HG03064 (cell line): ENCODE measurements around the gene FOLR1.

Experiments
- ATAC-seq: cut with Tn5 transposase; IDR thresholded peaks from one replicate; pipeline ENCODE4 v1.9.1; 2021; ENCODE audit warnings: low read depth; ENCODE audit not compliant: unreplicated experiment

The FOLR1 gene

DNA sequence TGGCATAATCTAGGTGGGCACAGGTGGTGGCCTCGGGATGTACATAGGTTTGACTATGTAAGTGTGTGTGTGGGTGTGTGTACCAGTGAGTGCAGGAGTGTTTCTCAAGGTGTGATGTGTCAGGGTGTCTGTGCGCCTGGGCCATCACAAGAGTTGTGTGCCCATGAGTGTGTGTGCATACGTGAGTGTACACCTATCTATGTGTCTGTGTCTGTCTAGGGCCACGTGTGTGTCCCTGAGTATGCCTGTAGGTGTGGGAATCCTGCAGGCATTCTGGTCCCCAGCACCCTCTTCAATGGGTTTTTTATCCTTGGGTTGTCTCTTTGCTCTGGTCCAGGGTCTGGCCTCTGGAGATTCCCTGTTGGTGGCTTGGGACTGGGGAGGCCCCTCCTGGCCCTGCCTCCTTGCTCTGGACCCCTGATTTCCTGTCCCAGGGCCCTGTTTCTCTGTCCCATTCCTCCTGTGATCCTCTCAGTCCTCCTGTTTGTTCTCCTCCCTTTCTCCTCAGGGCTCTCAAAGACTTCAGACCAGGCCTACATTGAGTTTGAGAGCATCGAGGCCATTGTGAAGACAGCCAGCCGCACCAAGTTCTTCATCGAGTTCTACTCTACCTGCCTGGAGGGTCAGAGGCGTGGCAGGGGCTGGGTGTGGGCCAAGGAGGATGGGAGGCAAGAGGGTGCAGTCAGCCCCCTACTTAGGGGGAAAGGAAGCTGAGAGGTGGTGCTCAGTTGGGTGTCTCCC, 42.0 kb downstream of the FOLR1 start:
- no peak for ATAC-seq

DNA sequence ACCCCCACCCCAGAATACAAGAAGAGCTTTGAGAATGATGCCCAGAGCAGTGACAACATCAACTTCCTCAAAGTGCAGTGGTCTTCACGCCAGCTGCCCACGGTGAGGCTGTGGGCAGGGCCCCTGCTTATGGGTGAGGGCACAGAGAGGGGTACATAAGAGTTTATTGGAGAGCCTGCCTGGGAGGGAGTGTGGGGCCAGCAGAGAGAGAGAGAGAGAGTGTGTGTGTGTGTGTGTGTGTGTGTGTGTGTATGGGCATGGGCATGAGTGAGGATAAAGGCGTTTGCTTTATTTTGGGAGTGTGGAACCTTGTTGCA, 42.5 kb downstream of the FOLR1 start:
- ATAC-seq, result no peak

- no peak for ATAC-seq
Observed at GRCh38 chr11:72234920-72235319, 43.0 kb downstream of the FOLR1 start.

DNA sequence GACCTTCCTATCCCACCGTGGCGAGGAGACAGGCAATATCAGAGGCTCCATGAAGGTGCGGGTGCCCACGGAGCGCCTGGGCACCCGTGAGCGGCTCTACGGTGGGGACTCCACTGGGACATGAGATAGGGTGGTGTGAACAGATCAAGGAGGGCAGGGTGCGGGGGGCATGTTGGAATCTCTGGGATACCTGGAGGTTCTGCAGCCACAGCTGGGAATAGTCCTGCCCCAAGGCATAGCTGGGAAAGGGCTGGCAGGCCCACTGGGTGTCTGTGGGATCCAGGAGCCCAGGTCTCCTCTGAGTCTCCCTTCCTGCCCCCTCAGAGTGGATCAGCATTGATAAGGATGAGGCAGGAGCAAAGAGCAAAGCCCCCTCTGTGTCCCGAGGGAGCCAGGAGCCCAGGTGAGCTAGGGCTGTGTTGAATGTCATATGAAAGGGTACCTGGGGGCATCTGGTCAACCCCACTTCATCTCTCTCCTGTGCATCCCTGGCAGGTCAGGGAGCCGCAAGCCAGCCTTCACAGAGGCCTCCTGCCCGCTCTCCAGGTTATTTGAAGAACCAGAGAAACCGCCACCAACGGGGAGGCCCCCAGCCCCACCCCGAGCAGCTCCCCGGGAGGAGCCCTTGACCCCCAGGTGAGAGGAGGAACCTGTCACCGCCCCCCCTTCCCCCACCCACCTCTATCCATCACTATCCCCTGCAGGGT, 43.6 kb downstream of the FOLR1 start:
- no peak for ATAC-seq

- ATAC-seq, result no peak
Observed at GRCh38 chr11:72236083-72236697, 44.2 kb downstream of the FOLR1 start.

DNA sequence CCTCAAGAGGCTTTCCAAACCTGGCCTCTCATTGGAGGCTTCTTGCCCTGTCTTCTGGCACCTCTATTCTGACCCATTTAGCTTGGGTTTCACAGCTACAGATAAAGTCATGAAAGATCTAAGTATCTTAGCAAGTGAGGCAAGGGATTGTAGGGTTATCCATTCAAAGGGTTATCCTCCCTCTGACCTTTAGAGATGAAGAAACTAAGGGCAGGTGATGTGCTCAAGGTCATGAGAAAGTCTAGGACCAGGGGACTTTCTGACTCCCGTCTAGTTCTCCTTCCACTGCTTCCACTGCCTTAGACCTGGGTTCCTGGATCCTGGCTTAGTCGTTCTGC, 44.8 kb downstream of the FOLR1 start:
- ATAC-seq, result no peak

DNA sequence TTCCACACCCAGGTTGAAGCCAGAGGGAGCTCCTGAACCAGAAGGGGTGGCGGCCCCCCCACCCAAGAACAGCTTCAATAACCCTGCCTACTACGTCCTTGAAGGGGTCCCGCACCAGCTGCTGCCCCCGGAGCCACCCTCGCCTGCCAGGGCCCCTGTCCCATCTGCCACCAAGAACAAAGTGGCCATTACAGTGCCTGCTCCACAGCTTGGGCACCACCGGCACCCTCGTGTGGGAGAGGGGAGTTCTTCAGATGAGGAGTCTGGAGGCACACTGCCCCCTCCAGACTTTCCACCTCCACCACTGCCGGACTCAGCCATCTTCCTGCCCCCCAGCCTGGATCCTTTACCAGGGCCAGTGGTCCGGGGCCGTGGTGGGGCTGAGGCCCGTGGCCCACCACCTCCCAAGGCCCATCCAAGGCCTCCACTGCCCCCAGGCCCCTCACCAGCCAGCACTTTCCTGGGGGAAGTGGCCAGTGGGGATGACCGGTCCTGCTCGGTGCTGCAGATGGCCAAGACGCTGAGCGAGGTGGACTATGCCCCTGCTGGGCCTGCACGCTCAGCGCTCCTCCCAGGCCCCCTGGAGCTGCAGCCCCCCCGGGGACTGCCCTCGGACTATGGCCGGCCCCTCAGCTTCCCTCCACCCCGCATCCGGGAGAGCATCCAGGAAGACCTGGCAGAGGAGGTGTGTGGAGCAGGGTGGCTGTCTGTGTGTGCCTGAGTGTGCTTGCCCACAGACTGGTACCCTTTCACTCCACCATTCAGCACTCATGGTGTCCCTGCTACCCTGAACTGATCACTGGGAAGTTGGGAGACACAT, 45.4 kb downstream of the FOLR1 start:
- no peak for ATAC-seq

DNA sequence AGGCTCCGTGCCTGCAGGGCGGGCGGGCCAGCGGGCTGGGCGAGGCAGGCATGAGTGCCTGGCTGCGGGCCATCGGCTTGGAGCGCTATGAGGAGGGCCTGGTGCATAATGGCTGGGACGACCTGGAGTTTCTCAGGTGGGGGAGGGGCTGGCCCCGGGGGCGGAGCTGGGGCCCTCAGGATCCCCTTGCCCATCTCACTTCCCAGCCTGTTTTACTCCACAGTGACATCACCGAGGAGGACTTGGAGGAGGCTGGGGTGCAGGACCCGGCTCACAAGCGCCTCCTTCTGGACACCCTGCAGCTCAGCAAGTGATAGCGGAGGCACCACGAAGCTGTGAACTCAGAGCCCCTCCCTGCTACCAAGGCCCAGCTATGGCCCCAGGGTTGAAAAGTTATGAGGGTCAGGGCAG, 46.1 kb downstream of the FOLR1 start:
- ATAC-seq, result no peak

DNA sequence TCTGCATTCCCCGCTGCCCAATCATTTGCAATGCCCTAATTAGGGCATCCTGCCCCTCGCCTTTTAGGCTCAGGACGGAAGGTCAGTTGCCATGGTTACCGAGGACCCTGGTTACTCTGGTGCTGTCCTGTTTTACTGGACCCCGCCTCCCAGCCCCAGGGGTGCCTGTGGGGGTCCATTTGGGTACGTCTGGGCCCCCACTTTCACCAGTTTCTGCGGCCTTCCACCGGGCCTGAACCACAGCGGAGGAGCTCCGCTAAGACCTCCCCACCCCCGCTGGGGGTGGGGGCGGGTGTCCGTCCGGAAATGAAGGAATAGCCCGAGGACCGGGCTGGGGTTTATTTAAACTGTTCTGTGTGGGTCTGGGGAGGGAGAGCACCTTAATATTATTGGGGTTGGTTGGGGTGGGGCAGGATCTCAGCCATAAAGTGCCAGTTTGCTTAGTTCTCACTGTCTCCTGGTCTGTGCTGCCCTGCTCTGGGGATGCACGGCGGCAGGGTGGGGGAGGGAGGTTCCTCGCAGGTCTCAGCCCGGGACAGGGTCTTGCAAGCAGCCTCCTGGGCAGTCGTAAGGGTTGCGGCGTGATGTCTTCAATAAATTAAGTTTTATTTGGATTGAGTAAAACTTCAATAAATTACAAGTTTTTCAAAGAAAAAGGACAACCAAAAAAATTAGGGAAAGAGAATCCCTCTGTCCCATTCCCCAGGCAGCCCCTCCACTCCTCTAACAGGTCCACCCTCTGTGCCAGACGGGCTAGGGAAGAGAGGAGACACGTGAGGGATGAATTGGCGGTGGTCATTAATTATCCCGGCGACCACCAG, 46.8 kb downstream of the FOLR1 start:
- no peak for ATAC-seq

DNA sequence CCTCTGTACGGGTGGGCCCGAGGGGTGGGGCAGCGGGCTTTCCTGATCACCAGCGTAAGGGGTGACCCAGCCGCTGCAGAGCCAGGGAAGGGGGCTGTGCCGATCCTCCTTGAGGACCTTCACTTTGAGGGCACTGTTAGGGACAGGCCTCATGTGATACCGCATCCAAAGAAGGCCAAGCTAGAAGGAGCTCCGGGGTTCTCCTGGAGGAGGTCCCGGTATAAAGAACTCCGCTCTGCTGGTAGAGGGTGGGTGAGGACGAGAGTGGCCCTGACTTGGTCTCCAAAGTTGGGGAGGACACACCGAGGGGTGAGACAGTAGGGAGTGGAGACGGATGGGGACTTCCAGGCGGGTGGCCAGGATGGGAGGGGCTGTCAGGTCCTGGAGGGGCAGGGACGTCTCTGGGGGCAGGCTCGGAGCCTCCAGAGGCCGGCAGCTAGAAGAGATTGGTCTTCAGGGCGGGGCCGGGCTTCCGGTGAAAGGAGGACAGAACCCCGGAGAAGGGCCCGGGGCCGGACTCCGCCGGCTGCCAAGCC, 47.4 kb downstream of the FOLR1 start:
- ATAC-seq, result no peak

DNA sequence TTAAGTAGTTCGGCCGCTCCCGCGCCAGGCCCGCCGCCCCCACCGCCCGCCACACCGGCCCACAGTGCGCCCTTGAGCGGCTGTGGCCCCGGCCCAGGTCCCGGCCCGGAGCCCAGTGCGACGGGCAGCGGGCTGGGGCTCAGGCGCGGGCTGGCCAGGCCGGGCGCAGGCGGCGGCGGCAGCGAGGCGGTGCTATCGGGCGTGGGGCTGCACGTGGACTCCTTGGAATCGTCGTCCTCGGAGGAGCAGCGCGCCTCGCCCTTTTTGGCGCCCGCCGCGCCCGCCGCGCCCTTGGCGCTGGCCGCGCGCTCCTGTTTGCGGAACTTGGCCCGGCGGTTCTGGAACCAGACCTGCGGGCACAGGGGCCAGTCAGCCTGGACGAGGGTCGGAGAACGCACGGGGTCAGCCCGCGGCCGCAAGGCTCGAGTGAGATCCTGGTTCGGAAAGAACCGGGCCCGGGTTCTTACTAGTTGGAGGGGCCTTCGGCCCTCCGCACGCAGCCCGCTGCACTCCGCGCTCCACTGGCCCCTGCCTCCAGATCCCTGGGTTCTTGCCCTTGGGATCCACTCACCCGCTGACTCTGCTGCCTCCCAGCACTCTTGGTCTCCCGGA, 48.0 kb downstream of the FOLR1 start:
- ATAC-seq, result no peak

GRCh38 chr11:72240461-72241290, 48.7 kb downstream of the FOLR1 start:
- no peak for ATAC-seq

DNA sequence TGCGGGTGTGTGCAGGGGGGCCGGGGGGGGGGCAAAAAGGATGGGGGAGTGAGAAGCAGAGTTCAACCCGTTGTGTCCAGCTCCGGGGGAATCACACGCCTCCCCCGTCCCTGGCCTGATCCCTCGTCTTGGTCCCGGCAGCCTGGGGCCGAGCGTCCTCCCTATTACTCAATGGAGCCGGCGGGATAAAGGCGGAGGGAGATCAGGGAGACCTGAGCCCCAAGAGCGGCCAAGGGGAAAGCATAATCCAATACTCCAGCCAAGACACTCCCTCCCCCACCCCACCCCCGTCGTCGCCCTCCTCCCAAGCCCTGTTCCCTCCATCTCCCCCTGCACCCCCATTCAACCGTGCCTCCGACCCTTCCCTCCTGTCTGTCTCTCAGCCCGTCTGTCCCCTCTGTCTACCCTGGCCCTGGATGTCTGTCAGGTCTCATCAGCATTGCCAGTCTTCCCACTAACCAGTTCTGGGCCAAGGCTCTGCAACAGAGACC, 49.4 kb downstream of the FOLR1 start:
- no peak for ATAC-seq

- no peak for ATAC-seq
Observed at GRCh38 chr11:72242141-72242540, 50.2 kb downstream of the FOLR1 start.

- ATAC-seq, result no peak
Observed at GRCh38 chr11:72243173-72244059, 51.5 kb downstream of the FOLR1 start.

DNA sequence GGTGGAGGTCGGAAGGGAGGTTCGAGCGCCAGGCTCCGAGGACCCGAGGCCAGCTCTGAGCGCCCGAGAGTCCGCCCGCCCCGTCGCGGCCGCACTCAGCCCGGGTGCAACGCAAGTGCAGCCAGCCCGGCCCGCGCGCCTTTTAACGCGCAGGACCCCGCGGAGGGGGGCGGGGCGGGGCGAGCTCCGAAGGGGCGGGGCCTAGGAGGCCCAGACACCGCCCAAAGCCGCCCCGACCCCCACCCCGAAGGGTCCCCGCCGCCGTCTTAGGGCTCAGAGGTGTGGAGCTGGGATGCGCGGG, 52.1 kb downstream of the FOLR1 start, which contains the start of gene PHOX2A:
Gene PHOX2A, minus strand, starts transcription at position 117 of the 301 bp plus-strand sequence. CDS start 172 bp downstream, outside the sequence.
- no peak for ATAC-seq

DNA sequence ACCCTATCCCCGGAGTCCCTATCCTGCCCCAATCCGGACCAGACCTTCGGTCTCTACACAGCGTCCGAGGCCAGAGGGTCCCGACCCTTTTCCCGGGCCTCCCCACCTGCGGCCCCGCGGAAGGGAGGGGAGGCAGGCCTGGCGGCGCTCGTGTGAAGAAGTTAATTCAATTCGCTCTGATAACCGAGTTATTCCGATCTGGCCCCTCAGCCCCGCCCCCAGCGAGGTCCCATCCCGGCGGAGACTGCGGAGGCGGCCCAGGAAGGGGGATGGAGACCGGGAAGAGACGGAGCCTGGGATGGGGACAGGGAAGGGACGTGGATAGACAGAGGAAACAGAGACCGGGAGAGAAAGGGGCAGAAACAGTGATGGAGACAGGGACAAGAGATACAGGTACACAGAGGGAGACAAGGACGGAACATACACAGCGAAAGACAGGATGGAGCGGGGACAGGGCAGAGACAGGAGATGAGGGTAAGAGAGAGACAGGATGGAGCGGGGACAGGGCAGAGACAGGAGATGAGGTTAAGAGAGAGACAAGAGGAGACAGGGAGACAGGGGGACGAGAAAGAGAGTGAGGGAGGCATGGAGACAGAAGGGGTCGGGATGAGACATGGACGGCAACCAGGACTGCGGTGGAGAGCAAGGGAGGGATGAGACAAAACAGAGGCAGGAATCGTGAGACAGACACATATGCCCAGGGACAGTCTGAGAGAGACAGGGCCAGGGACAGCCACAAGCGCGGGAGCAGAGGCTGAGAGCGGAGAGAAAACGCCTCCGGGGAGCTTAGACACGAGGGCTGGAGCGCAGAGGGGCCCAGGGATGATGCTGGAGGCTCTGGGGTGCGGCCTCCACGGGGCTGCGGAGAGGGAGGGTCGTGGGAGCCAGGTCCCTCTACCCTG, 52.7 kb downstream of the FOLR1 start:
- ATAC-seq, result no peak
